H1 (cell line): ENCODE results near the gene P2RY14. TPM values are rescaled to one million over a fixed set of nuclear protein-coding genes. Genes with fewer than 3 reads are reported as not detected.

Source experiments
- CTCF ChIA-PET: fragments of 300-600 bp; sonication (Branson Sonifier 250); formaldehyde crosslinking; loops from one replicate; lab custom pipeline; 2021; ENCODE audit not compliant: partially characterized antibody; lab: Charles Lee
- POLR2A ChIA-PET: fragments of 300-600 bp; sonication (Branson Sonifier 250); formaldehyde crosslinking; loops from one replicate; lab custom pipeline; 2021; ENCODE audit warnings: inconsistent platforms; ENCODE audit not compliant: partially characterized antibody; lab: Charles Lee
- DNase-seq, 2 experiments: peaks; one replicate each; pipeline versions ENCODE4 v3.0.0 to v3.0.0-alpha.2; 2010 to 2022; ENCODE audit warnings: low spot score in 2 of 2, low read depth in 1 of 2, mixed read lengths in 1 of 2
- FAIRE-seq: peaks from 2 replicates; lab custom pipeline; 2011; peaks lifted over from hg19 to GRCh38; lab: Jason Lieb, UNC
- H2AFZ ChIP-seq: 2 replicates; pipeline ENCODE4 v1.8.1; 2012; ENCODE audit warnings: low read length, inconsistent platforms
- H2AK5ac ChIP-seq: 2 replicates; pipeline ENCODE4 v1.6.1; 2013; ENCODE audit warnings: low read depth, low read length
- H2BK120ac ChIP-seq: replicated peaks from 2 replicates; pipeline ENCODE3; 2013; ENCODE audit warnings: low read depth, low read length, inconsistent platforms
- H2BK12ac ChIP-seq: 2 replicates; pipeline ENCODE4 v1.6.1; 2013; ENCODE audit warnings: low read depth, low read length
- H2BK15ac ChIP-seq: 2 replicates; pipeline ENCODE4 v1.6.1; 2013; ENCODE audit warnings: low read length
- H2BK20ac ChIP-seq: 2 replicates; pipeline ENCODE4 v1.6.1; 2013; ENCODE audit warnings: low read length
- H2BK5ac ChIP-seq: 2 replicates; pipeline ENCODE4 v1.6.1; 2013; ENCODE audit warnings: low read depth, low read length
- H3K14ac ChIP-seq: 2 replicates; pipeline ENCODE4 v1.6.1; 2013; ENCODE audit warnings: inconsistent platforms; ENCODE audit not compliant: insufficient read length
- H3K18ac ChIP-seq: 2 replicates; pipeline ENCODE4 v1.6.1; 2013; ENCODE audit warnings: low read length; ENCODE audit errors: extremely low read depth
- H3K23ac ChIP-seq: 2 replicates; pipeline ENCODE4 v1.6.1; 2013; ENCODE audit warnings: inconsistent platforms; ENCODE audit not compliant: insufficient read length
- H3K23me2 ChIP-seq: 2 replicates; pipeline ENCODE4 v1.6.1; 2013; ENCODE audit warnings: low read depth, low read length
- H3K27ac ChIP-seq: 2 replicates; pipeline ENCODE4 v1.6.1; 2011; ENCODE audit warnings: low read depth, low read length, inconsistent platforms
- H3K27me3 ChIP-seq, 4 experiments: replicated peaks in 1 of 4; 1 replicate in 1 of 4; 2 replicates in 3 of 4; pipeline versions ENCODE4 v1.6.1 to v1.8.1; 2011 to 2013; ENCODE audit warnings: low read length in 3 of 4, mild to moderate bottlenecking in 3 of 4, inconsistent platforms in 2 of 4, mixed read lengths in 2 of 4, moderate library complexity in 1 of 4; ENCODE audit not compliant: control insufficient read depth in 3 of 4, insufficient read depth in 3 of 4; ENCODE audit errors: extremely low read depth in 1 of 4
- H3K36me3 ChIP-seq, 4 experiments: 2 replicates each; pipeline versions ENCODE4 v1.6.1 to v1.8.1; 2011 to 2013; ENCODE audit warnings: mild to moderate bottlenecking in 4 of 4, low read length in 3 of 4, moderate library complexity in 2 of 4, control low read depth in 1 of 4, inconsistent platforms in 1 of 4; ENCODE audit not compliant: insufficient read depth in 4 of 4, control insufficient read depth in 2 of 4
- H3K4ac ChIP-seq: replicated peaks from 2 replicates; pipeline ENCODE3; 2013; ENCODE audit warnings: low read length, low read depth, mixed read lengths, inconsistent platforms; ENCODE audit not compliant: insufficient read length
- H3K4me1 ChIP-seq, 4 experiments: replicated peaks in 1 of 4; 1 replicate in 1 of 4; 2 replicates in 3 of 4; pipeline versions ENCODE4 v1.6.1 to v1.8.1; 2011 to 2013; ENCODE audit warnings: low read length in 3 of 4, inconsistent platforms in 2 of 4, mixed read lengths in 1 of 4; ENCODE audit not compliant: insufficient read depth in 4 of 4, control insufficient read depth in 3 of 4
- H3K4me2 ChIP-seq, 2 experiments: 2 replicates each; pipeline versions ENCODE4 v1.6.1 to v1.8.1; 2011 to 2013; ENCODE audit warnings: low read depth in 2 of 2, low read length in 2 of 2, control low read depth in 1 of 2, inconsistent platforms in 1 of 2, mild to moderate bottlenecking in 1 of 2; ENCODE audit not compliant: insufficient read depth in 1 of 2
- H3K4me3 ChIP-seq, 4 experiments: fragments of 200-600, 300-600 bp in 1 of 4; sonication (generic), shearing (Covaris generic), sonication (Bioruptor Twin) in 1 of 4; 2 replicates each; pipeline versions ENCODE4 v1.5.1 to v1.8.1; 2011 to 2016; ENCODE audit warnings: low read length in 4 of 4, low read depth in 3 of 4, control low read depth in 2 of 4, inconsistent platforms in 2 of 4, mild to moderate bottlenecking in 2 of 4, mixed read lengths in 1 of 4, moderate library complexity in 1 of 4; ENCODE audit not compliant: insufficient read depth in 2 of 4; ENCODE audit errors: extremely low read depth in 1 of 4
- H3K56ac ChIP-seq: replicated peaks from 2 replicates; pipeline ENCODE3; 2013; ENCODE audit warnings: low read depth, mild to moderate bottlenecking, mixed read lengths, low read length, inconsistent platforms; ENCODE audit not compliant: insufficient read length
- H3K79me1 ChIP-seq: 2 replicates; pipeline ENCODE4 v1.6.1; 2013; ENCODE audit warnings: low read depth, low read length, control low read depth
- H3K79me2 ChIP-seq, 2 experiments: 2 replicates each; pipeline versions ENCODE4 v1.6.1 to v1.8.1; 2012 to 2013; ENCODE audit warnings: low read length in 2 of 2, mild to moderate bottlenecking in 2 of 2, inconsistent platforms in 1 of 2; ENCODE audit not compliant: insufficient read depth in 2 of 2, control insufficient read depth in 1 of 2
- H3K9ac ChIP-seq, 4 experiments: replicated peaks in 1 of 4; 1 replicate in 1 of 4; 2 replicates in 3 of 4; pipeline versions ENCODE4 v1.6.1 to v1.8.1; 2011 to 2013; ENCODE audit warnings: low read depth in 3 of 4, low read length in 3 of 4, control low read depth in 2 of 4, mild to moderate bottlenecking in 2 of 4, moderate library complexity in 2 of 4, inconsistent platforms in 1 of 4; ENCODE audit errors: extremely low read depth in 1 of 4
- H3K9me3 ChIP-seq, 2 experiments: 2 replicates each; pipeline versions ENCODE4 v1.6.1 to v1.8.1; 2012 to 2013; ENCODE audit warnings: mild to moderate bottlenecking in 2 of 2, moderate library complexity in 2 of 2, control low read depth in 1 of 2, inconsistent platforms in 1 of 2, low read depth in 1 of 2, low read length in 1 of 2, mixed read lengths in 1 of 2; ENCODE audit not compliant: insufficient read depth in 2 of 2
- H4K20me1 ChIP-seq, 2 experiments: replicated peaks in 1 of 2; 2 replicates each; pipeline versions ENCODE3 to v1.8.1; 2011 to 2013; ENCODE audit warnings: inconsistent platforms in 2 of 2, low read length in 2 of 2, mild to moderate bottlenecking in 1 of 2; ENCODE audit not compliant: insufficient read depth in 2 of 2, control insufficient read depth in 1 of 2
- H4K5ac ChIP-seq: 2 replicates; pipeline ENCODE4 v1.6.1; 2013; ENCODE audit warnings: low read length, low read depth, mixed read lengths, inconsistent platforms; ENCODE audit not compliant: insufficient read length
- H4K8ac ChIP-seq: 2 replicates; pipeline ENCODE4 v1.8.0; 2013; ENCODE audit warnings: mild to moderate bottlenecking, moderate library complexity, low read length, inconsistent platforms; ENCODE audit not compliant: insufficient read depth; ENCODE audit errors: extremely low read depth
- H4K91ac ChIP-seq: replicated peaks from 2 replicates; pipeline ENCODE3; 2013; ENCODE audit warnings: low read length, mixed read lengths, inconsistent platforms; ENCODE audit not compliant: insufficient read length
- CBX8 ChIP-seq: fragments of 300-800, 300-1000 bp; sonication (generic); IDR thresholded peaks from 2 replicates; pipeline ENCODE4 v1.7.1; 2016; ENCODE audit warnings: low read depth, low read length, borderline replicate concordance
- FOSL1 ChIP-seq: IDR thresholded peaks from 2 replicates; pipeline ENCODE4 v1.6.1; 2011; ENCODE audit warnings: mild to moderate bottlenecking, low read depth, low read length, moderate library complexity; ENCODE audit not compliant: insufficient read depth
- JUND ChIP-seq: IDR thresholded peaks from 2 replicates; pipeline ENCODE4 v1.6.1; 2011; ENCODE audit warnings: mild to moderate bottlenecking, improper control_type of control experiment, low read length
- MAFK ChIP-seq: IDR thresholded peaks from 2 replicates; pipeline ENCODE4 v1.6.1; 2012; ENCODE audit warnings: low read depth, mild to moderate bottlenecking, improper control_type of control experiment, low read length
- NANOG ChIP-seq: IDR thresholded peaks from 2 replicates; pipeline ENCODE4 v1.6.1; 2011; ENCODE audit warnings: low read length, low read depth, mild to moderate bottlenecking, inconsistent platforms; ENCODE audit not compliant: insufficient read depth, poor library complexity, severe bottlenecking
- PHF8 ChIP-seq: fragments of 200-600 bp; sonication (generic); conservative IDR thresholded peaks from 2 replicates; pipeline ENCODE4 v1.7.1; 2012; ENCODE audit warnings: low read depth, mild to moderate bottlenecking, inconsistent platforms, low read length, moderate library complexity
- POLR2A ChIP-seq, 2 experiments: IDR thresholded peaks; 1 replicate in 1 of 2; 2 replicates in 1 of 2; pipeline ENCODE4 v1.6.1; 2011; ENCODE audit warnings: low read depth in 2 of 2, low read length in 2 of 2, mild to moderate bottlenecking in 2 of 2; ENCODE audit errors: control extremely low read depth in 1 of 2
- POU5F1 ChIP-seq: IDR thresholded peaks from 2 replicates; pipeline ENCODE4 v1.6.1; 2011; ENCODE audit warnings: low read depth, mild to moderate bottlenecking, low read length, moderate library complexity
- RFX5 ChIP-seq: IDR thresholded peaks from 2 replicates; pipeline ENCODE4 v1.6.1; 2011; ENCODE audit warnings: low read depth, low read length, improper control_type of control experiment, borderline replicate concordance
- RNF2 ChIP-seq: fragments of 200-900, 300-1000 bp; sonication (generic); IDR thresholded peaks from 2 replicates; pipeline ENCODE4 v1.7.1; 2016; ENCODE audit warnings: borderline replicate concordance, low read depth, mild to moderate bottlenecking, antibody characterized with exemption, low read length; ENCODE audit not compliant: poor library complexity, severe bottlenecking; ENCODE audit errors: missing control alignments
- SIRT6 ChIP-seq: IDR thresholded peaks from one replicate; pipeline ENCODE4 v1.7.1; 2012; ENCODE audit warnings: low read length, inconsistent platforms
- SP1 ChIP-seq: IDR thresholded peaks from 2 replicates; pipeline ENCODE4 v1.6.1; 2011; ENCODE audit warnings: low read depth, low read length
- WGBS, 2 experiments: shearing (Covaris generic) in 1 of 2; methylation state at CpG; one replicate each; pipeline versions ENCODE4 v1.1.6 to v1.1.7; 2013 to 2015; ENCODE audit warnings: low lambda C conversion rate in 2 of 2, mixed read lengths in 2 of 2, inconsistent platforms in 1 of 2, low coverage in 1 of 2, missing lambda C conversion rate in 1 of 2; ENCODE audit not compliant: insufficient replicate concordance in 2 of 2, insufficient coverage in 1 of 2, insufficient read length in 1 of 2; ENCODE audit errors: extremely low coverage in 1 of 2, missing lambda C conversion rate in 1 of 2; 5-methylcytosine and 5-hydroxymethylcytosine counted together
- polyA plus RNA-seq, 7 experiments: library from polyadenylated mRNA; depleted of rRNA in 3 of 7; stranded (reverse) in 5 of 7; unstranded in 2 of 7; fragments of >200 nt in 5 of 7; fragments of 200-250 nt in 2 of 7; gene quantifications; 1 replicate in 5 of 7; 2 replicates in 1 of 7; 4 replicates in 1 of 7; pipeline versions ENCODE4 v1.2.1 to v1.2.3, GENCODE V29; 2011 to 2013; ENCODE audit warnings: missing spikeins in 2 of 7, mixed read lengths in 2 of 7
- total RNA-seq: library from RNA; stranded (reverse); fragmentation: NEBNext Ultra II Directional; extraction: Animal tissue kit (Norgen Biotek cat#: 25700); gene quantifications from 2 replicates; pipeline ENCODE4 v1.2.1, GENCODE V29; 2021

The P2RY14 gene
- total and polyA plus RNA-seq, 2 of the 8 experiments (the other 6 are each of a cell fraction or from before 2014, with no cell fraction given), result not detected

DNA sequence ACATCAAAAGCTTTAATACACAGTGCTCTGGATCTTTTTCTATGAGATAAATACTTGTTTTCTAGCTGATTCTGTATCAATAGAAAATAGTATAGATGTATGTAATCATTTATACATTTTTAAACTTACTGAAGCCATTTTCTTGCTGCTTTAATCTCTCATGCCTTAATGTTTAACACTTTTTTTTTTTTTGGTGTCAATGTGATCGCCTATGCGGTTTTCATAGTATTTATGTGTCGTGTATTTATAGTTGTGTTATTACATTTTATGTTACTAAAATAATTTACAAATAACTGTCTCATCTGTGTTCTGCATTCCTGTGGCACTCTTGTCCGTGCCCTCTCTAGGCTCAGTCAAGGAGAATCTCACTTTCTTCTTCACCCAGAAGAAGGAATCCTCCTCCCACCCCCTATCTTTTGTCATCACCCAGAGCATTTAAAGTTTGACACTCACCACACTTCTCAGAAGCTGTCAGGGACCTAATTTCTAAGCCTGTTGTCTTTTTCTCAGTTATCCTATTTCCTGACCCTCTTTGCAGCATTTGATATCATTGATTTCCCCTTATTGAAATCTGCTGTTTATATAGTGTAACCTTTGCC is 54.0 kb downstream of the P2RY14 start:
- CTCF ChIA-PET, result interaction anchor here (0.9 to 8.6 kb wide), 6 partner anchors 17 to 103 kb away, joined by 3 to 155 read pairs (median 4); partner anchors contain the start of gene P2RY14
- no peaks in the 10 kb centered on the region; a peak in 1 of 4 replicates for H3K9me3 ChIP-seq
- H3K27ac ChIP-seq, result no peak overlapping the region
- no peaks in the 10 kb centered on the region for H4K20me1 ChIP-seq
- no peak overlapping the region for H2BK120ac ChIP-seq
- H2AK5ac ChIP-seq, result no peak overlapping the region
- H4K5ac ChIP-seq, result no peak overlapping the region
- H3K18ac ChIP-seq, result no peak overlapping the region
- H2BK12ac ChIP-seq, result no peak overlapping the region
- no peak overlapping the region for H3K9ac ChIP-seq
- no peak overlapping the region for H2BK5ac ChIP-seq
- H3K23me2 ChIP-seq, result no peaks in the 10 kb centered on the region
- POLR2A ChIA-PET, result interaction anchor here (0.8 kb wide), 1 partner anchor 31 kb away, joined by 3 read pairs; no protein-coding TSS in a partner anchor
- H3K4me1 ChIP-seq, result peaks cover 0 to 13% (median 5%) of the 10 kb centered on the region in 4 experiments; a peak in 3 of 7 replicates
- H3K23ac ChIP-seq, result no peak overlapping the region
- no peaks in the 10 kb centered on the region for H3K27me3 ChIP-seq
- no peak overlapping the region for H3K4me3 ChIP-seq
- WGBS, 2 experiments, result 85% methylated on average over 4 of the region's 4 CpGs; no CpG with 5 or more reads in 1 of the 2 experiments
- H2BK15ac ChIP-seq, result no peak overlapping the region
- H3K4ac ChIP-seq, result no peak overlapping the region
- FAIRE-seq (no peak), DNase-seq (no peak)
- H3K79me1 ChIP-seq, result no peaks in the 10 kb centered on the region
- no peak overlapping the region for H3K14ac ChIP-seq
- H3K79me2 ChIP-seq, result no peaks in the 10 kb centered on the region
- H3K36me3 ChIP-seq, result peaks cover 0 to 5% (median 0%) of the 10 kb centered on the region in 4 experiments; a peak in 1 of 8 replicates
- no peak overlapping the region for H2BK20ac ChIP-seq
- no peak overlapping the region for H2AFZ ChIP-seq
- H4K8ac ChIP-seq, result no peak overlapping the region
- no peak overlapping the region for H3K4me2 ChIP-seq
- no peak overlapping the region for H4K91ac ChIP-seq
- H3K56ac ChIP-seq, result no peak overlapping the region
- TF ChIP-seq RFX5, result no peak
- no peak for TF ChIP-seq POLR2A (IDR thresholded peaks at IDR 0.05; ENCODE audit: control extremely low read depth in 1 of 2, low read depth in 2 of 2, low read length in 2 of 2)
- TF ChIP-seq MAFK, result no peak
- no peak for TF ChIP-seq SP1
- no peak for TF ChIP-seq FOSL1
- no peak for TF ChIP-seq PHF8
- no peak for TF ChIP-seq NANOG
- TF ChIP-seq CBX8, result no peak
- TF ChIP-seq SIRT6, result no peak
- no peak for TF ChIP-seq JUND
- TF ChIP-seq POU5F1, result no peak
- TF ChIP-seq RNF2, result no peak
